Dedifferentiated amniotic fluid mesenchymal stem cell (primary cell): ENCODE measurements around the gene PA2G4.
"Not testable (repeated sequence)": the region's sequence is repeated elsewhere in the genome, so short reads cannot be mapped to it uniquely, and the experiment has no call there.

ENCODE experiments used
- DNase-seq: peaks from one replicate; pipeline ENCODE4 v3.0.0-alpha.2; 2016; ENCODE audit errors: extremely low spot score

PA2G4 gene

GRCh38 chr12:56104109-56104814, at the start of gene PA2G4:
TSS of gene PA2G4 (plus strand) at chr12:56104559. CDS start at chr12:56104738, 179 bp downstream.
- DNase-seq: peak; percentile 99

- not testable (repeated sequence) for DNase-seq
These were observed 44.4 kb upstream of the PA2G4 start for GRCh38 chr12:56059964-56060363.

- no peak for DNase-seq
These were observed 42.4 kb upstream of the PA2G4 start for GRCh38 chr12:56061982-56062381.

- DNase-seq: no peak
These were observed 41.4 kb upstream of the PA2G4 start for GRCh38 chr12:56062996-56063395.

GRCh38 chr12:56071648-56072047, 32.7 kb upstream of the PA2G4 start:
- no peak for DNase-seq

- no peak for DNase-seq
These were observed 30.0 kb upstream of the PA2G4 start for GRCh38 chr12:56074396-56074795.

GRCh38 chr12:56077966-56078365, 26.4 kb upstream of the PA2G4 start:
- not testable (repeated sequence) for DNase-seq

- DNase-seq: no peak
These were observed 25.9 kb upstream of the PA2G4 start for GRCh38 chr12:56078427-56078826.

GRCh38 chr12:56078931-56079722, 25.2 kb upstream of the PA2G4 start:
- DNase-seq: peak; percentile 85

- DNase-seq: peak; percentile 68
These were observed 24.4 kb upstream of the PA2G4 start, which contains the start of gene ERBB3 for GRCh38 chr12:56079723-56080555. TSS of gene ERBB3 (plus strand) at chr12:56080165. CDS start at chr12:56080301, 136 bp downstream.

- DNase-seq: no peak
These were observed 23.7 kb upstream of the PA2G4 start for GRCh38 chr12:56080556-56081138.

- no peak for DNase-seq
These were observed 22.7 kb upstream of the PA2G4 start for GRCh38 chr12:56081393-56082347.

GRCh38 chr12:56082382-56082781, 22.0 kb upstream of the PA2G4 start:
- no peak for DNase-seq

- no peak for DNase-seq
These were observed 21.4 kb upstream of the PA2G4 start for GRCh38 chr12:56082967-56083366.

- DNase-seq: no peak
These were observed 19.3 kb upstream of the PA2G4 start for GRCh38 chr12:56084958-56085543.

GRCh38 chr12:56086096-56086495, 18.3 kb upstream of the PA2G4 start:
- no peak for DNase-seq

- DNase-seq: no peak
These were observed 17.8 kb upstream of the PA2G4 start for GRCh38 chr12:56086608-56087007.

GRCh38 chr12:56087220-56087619, 17.1 kb upstream of the PA2G4 start:
- no peak for DNase-seq

- no peak for DNase-seq
These were observed 6.6 kb upstream of the PA2G4 start for GRCh38 chr12:56097738-56098137.

- no peak for DNase-seq
These were observed 5.8 kb upstream of the PA2G4 start for GRCh38 chr12:56098592-56098991.
